Hematopoietic multipotent progenitor cell treated with erythropoietin and hydrocortisone succinate and interleukin-3 and kit ligand, for 4 days (in vitro differentiated cells): ENCODE results near the gene PSPN.
A peak's percentile ranks its signal among the peaks of the same experiment; 100 is the strongest.
"Not testable (repeated sequence)": the region's sequence is repeated elsewhere in the genome, so short reads cannot be mapped to it uniquely, and the experiment has no call there.

ENCODE experiments used
- DNase-seq: peaks from one replicate; pipeline ENCODE4 v3.0.0-alpha.2; 2015

PSPN gene

GRCh38 chr19:6402837-6403608 lies 27.3 kb upstream of the PSPN start:
- no peak for DNase-seq

DNA sequence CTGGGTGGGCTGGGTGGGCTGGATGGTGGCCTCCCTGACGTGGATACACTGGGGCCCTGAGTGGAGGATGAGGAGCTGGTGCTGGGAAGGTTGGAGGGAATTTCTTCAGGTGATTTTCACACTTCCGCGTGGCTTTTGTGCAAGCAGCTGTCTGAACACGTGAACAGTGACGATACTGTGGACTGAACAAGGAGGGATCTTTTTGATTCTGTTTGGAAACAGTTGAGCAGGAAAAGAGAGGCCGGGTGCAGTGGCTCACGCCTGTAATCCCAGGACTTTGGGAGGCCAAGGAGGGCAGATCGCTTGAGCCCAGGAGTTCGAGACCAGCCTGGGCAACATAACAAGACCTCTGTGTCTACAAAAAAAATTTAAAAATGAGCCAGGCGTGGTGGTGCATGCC lies 26.3 kb upstream of the PSPN start:
- no peak for DNase-seq

- DNase-seq: not testable (repeated sequence)
These were observed 24.6 kb upstream of the PSPN start for GRCh38 chr19:6400062-6400944.

GRCh38 chr19:6396305-6396704 lies 20.6 kb upstream of the PSPN start:
- no peak for DNase-seq

- DNase-seq: no peak
These were observed 19.1 kb upstream of the PSPN start for GRCh38 chr19:6394831-6395230.

GRCh38 chr19:6393983-6394412 lies 18.3 kb upstream of the PSPN start:
- no peak for DNase-seq

- peak; percentile 98 for DNase-seq
These were observed 17.6 kb upstream of the PSPN start, which contains the start of gene GTF2F1 for GRCh38 chr19:6393074-6393982. Gene GTF2F1, minus strand, starts transcription at chr19:6393164. Its CDS starts 169 bp downstream, at chr19:6392995.

- peak; percentile 30 for DNase-seq
These were observed 16.7 kb upstream of the PSPN start for GRCh38 chr19:6392221-6393073.

DNA sequence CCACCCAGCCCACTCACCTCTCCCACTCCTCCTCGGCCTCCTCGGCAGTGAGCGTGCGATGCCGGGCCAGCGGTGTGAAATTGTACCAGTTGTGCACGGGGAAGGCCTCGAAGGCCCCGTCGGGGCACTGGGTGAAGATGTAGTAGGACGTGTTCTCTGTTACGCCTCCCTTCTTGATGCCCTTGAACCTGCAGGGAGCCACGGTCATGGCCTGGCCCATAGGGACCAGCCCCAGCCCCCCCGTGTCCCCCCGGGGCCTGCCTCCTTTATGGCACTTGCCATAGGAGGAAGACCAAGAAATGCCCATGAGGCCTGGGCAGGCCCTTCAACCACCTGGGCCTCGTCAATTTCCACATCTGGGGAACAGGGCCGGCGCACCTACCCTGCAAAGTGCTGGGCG lies 11.6 kb upstream of the PSPN start:
- no peak for DNase-seq

GRCh38 chr19:6384381-6384780 lies 8.6 kb upstream of the PSPN start:
- peak; percentile 19 for DNase-seq

DNA sequence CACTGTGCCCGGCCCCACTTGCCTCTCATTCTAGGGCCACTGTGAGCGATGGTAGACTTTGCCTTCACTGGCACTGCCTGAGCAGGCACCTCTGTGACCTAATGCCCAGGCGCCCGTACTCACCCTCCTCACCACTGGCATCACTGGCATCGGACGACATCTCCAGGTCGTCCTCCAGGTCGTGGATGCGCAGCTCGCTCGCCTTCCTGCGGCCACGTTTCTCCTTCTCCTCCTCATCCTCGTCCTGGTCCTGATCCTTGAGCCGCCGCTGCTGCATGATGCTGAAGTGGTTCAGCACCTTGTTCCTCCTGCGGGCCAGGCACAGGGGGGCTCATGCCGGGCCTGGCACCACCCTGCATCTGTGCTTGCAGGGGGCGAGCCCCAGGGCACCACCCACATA lies 7.5 kb upstream of the PSPN start:
- DNase-seq: no peak

DNA sequence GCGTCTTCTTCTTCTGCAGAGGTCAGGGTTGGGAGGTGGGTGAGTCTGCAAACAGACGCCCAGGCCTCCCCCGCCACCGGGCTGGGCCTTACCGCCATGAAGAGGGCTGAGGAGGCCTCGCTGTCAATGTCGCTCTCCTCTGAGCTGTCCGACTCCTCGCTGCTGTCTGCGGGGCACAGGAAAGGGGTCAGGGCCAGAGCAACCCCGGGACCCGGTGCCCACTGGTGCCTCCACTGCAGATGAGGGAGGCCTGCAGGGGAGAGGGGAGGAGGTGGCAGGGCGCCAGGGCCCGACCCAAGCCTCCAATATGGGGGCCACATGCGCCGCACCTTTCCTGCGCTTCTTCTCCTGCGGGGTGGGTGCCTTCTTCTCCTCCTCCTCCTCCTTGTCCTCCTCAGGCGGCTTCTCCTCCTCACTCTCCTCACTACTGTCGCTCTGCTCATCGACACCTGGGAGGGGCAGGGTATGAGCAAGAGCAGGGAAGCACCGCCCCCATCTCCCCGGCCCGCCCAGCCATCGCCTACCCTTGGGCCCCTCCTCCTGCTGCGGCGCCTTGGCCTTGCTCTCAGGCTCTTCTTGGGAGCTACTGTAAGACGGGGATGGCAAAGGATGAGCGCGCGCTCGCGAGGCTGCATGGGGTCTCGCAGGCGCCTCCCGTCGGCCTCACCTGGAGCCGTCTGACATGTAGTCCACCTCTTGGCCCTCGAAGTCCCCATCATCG lies 5.5 kb upstream of the PSPN start:
- DNase-seq: no peak

GRCh38 chr19:6379744-6380143 lies 4.0 kb upstream of the PSPN start:
- DNase-seq: no peak

DNA sequence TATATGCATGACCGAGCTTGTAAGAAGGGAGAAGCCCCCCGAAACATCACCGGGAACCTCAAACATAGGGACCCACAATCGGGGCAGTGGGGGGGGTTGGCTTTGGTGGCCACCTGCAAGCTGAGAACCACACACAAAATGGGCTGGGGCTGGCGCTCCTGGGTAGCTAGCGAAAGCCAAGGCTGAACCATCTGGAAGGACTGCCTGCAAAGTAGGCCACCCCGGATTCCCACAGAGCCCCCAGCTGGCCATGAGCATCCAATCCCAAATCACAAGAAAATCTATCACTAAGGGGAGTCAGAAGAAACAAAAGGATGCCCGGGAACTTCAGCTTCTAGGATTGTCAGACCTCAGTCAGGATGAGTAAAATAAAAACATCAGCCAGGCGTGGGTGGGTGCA lies 2.8 kb upstream of the PSPN start:
- no peak for DNase-seq

GRCh38 chr19:6378041-6378440 lies 2.3 kb upstream of the PSPN start:
- DNase-seq: no peak

DNA sequence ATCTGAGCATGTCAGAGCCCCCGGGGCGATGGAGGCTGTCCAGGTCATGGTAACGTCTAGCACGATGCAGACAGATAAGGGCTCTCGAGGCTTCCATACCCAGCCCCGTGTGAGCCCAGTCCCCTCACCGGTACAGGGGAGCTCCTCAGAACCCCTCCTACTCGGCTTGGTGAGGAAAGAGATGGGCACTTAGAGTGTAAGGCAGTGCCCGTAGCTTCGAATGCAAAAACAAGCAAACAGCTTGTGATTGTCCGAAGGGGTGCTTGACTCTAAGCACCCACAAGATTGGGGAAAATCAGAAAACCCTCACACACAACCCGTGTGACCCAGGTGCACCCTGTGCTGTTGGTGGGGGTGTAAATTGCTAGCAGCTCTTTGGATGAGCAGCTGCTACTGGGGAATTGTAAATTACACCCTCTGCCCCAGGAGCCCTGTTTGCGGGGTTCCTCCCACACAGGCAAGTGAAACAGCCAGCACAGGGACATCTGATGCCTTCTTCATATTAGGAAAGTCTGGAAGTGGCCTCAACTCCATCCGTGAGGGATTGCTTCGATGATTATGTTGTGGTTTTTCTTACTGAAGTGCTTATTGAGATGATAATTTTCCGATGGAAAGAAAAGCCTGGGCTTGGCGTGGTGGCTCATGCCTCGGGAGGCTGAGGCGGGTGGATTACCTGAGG lies 918 bp upstream of the PSPN start:
- DNase-seq: no peak

DNA sequence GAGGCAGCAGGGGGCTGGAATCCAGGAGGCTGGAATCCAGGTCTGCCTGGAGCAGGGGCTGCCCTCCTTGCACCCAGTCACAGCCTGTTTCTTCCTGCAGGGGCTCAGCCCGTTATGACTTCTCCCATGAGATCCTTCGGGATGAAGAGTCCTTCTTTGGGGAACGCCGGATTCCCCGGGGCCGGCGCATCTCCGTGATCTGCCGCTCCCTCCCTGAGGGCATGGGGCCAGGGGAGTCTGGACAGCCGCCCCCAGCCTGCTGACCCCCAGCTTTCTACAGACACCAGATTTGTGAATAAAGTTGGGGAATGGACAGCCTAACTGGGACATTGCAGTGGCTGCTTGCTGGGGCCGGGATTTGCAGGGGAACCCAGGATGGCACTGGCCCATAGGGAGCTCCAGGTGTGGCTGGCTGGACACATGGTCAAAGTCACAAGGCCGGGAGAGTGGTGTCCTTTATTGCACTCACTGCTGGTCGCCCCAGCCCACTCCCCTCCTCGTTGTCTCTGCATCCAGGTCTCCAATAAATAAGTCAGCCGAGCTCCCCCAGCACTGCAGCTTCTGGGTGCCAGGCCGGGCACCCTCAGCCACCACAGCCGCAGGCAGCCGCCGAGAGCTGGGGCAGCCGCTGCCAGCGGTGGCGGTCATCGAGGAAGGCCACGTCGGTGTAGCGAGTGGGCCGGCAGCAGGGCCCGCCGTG lies 872 bp downstream of the PSPN start:
- no peak for DNase-seq

DNA sequence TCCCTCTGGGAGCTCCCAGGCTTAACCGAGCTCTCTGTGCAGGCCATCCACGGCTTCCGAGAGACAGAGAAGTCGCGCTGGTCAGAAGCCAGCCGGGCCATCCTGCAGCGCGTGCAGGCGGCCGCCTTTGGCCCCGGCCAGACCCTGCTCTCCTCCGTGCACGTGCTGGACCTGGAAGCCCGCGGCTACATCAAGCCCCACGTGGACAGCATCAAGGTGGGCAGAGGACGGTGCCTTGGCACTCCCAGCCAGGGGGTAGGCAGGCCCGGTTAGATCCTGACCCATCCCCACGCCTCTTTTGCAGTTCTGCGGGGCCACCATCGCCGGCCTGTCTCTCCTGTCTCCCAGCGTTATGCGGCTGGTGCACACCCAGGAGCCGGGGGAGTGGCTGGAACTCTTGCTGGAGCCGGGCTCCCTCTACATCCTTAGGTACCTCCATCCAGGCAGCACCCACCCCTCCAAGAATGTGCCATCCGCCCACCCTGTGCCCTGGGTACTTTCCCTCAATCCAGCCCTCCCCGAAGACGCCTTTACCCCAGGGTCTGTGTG lies 1.5 kb downstream of the PSPN start:
- DNase-seq: no peak

DNA sequence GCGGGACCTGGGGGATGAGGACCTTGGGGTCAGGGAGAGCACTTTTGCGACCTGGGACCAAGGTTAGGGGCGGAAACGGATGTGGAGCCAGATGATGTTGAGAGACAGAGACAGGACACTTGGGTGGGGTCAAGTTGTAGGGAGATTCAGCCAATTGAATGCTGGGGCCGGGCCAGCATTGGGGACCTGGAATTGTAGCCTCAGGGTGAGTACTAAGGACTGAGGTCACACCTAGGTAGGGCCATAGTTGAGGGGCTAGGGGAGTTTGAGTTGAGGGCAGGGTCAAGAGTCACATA lies 2.0 kb downstream of the PSPN start:
- DNase-seq: no peak
